Uterus (tissue), 4 donors: Measurements from ENCODE around the gene NOVA2. TPM values are rescaled to one million over a fixed set of nuclear protein-coding genes. Genes with fewer than 3 reads are reported as not detected.
A peak's percentile ranks its signal among the peaks of the same experiment; 100 is the strongest.

ENCODE experiments used
- DNase-seq, 2 donors: peaks; one replicate each; pipeline ENCODE4 v3.0.0-alpha.2; 2019 to 2020
- H3K27ac ChIP-seq, 2 donors: fragments of 200-600 bp; sonication (generic); 1 replicate in 1 of 2; 2 replicates in 1 of 2; pipeline ENCODE4 v1.5.1; 2016 to 2018
- H3K27me3 ChIP-seq, 2 donors: fragments of 200-600 bp; sonication (generic); one replicate each; pipeline ENCODE4 v1.5.1; 2018 to 2019; ENCODE audit warnings: control low read depth in 1 of 2
- H3K36me3 ChIP-seq, 2 donors: fragments of 200-600 bp; sonication (generic); one replicate each; pipeline ENCODE4 v1.5.1; 2019; ENCODE audit warnings: control low read depth in 1 of 2
- H3K4me1 ChIP-seq, 2 donors: fragments of 200-600 bp; sonication (generic); one replicate each; pipeline ENCODE4 v1.5.1; 2018 to 2019; ENCODE audit warnings: control low read depth in 1 of 2
- H3K4me3 ChIP-seq, 2 donors: fragments of 200-600 bp; sonication (generic); 1 replicate in 1 of 2; 2 replicates in 1 of 2; pipeline ENCODE4 v1.5.1; 2018 to 2019; ENCODE audit warnings: mild to moderate bottlenecking in 1 of 2
- H3K9me3 ChIP-seq, 2 donors: fragments of 200-600 bp; sonication (generic); one replicate each; pipeline ENCODE4 v1.5.1; 2019; ENCODE audit warnings: control low read depth in 1 of 2
- CTCF ChIP-seq, 4 experiments: fragments of 200-600 bp in 2 of 4; fragments of 450-650 bp in 2 of 4; sonication (generic) in 2 of 4; IDR thresholded peaks; one replicate each; pipeline ENCODE4 v1.5.1; 2016 to 2019; ENCODE audit warnings: antibody characterized with exemption in 4 of 4, mild to moderate bottlenecking in 2 of 4, moderate library complexity in 1 of 4
- POLR2A ChIP-seq, 2 donors: fragments of 450-650 bp; IDR thresholded peaks; one replicate each; pipeline ENCODE4 v1.6.1; 2016; ENCODE audit warnings: antibody characterized with exemption in 2 of 2, mild to moderate bottlenecking in 1 of 2, moderate library complexity in 1 of 2
- intact Hi-C: fragments of 100-400 bp; cut with DNase I; formaldehyde crosslinking; loops from one replicate; pipeline ENCODE4 v1.15.1; 2023; ENCODE audit warnings: low total_unique reads
- total RNA-seq, 4 donors: library from RNA; depleted of rRNA in 3 of 4; stranded (reverse); fragments of >200 nt in 3 of 4; gene quantifications; one replicate each; pipeline versions ENCODE4 v1.1.0 to v1.2.4, GENCODE V29; 2014 to 2023
- donor health status: DM: yes; HTN: yes; CAD: no.

The NOVA2 gene
- total RNA-seq, 4 donors from 2014 or later: 1.5 to 17.6 (median 2.4) TPM

- TF ChIP-seq POLR2A (IDR thresholded peaks at IDR 0.05) (no peak), CTCF (IDR thresholded peaks at IDR 0.05) (no peak)
- no peak for DNase-seq
- Histone ChIP-seq H3K9me3 (no peaks in the 10 kb centered on the region), H3K27me3 (peaks cover 0 to 3% of the 10 kb centered on the region in 2 donors), H3K4me3 (no peak overlapping the region), H3K36me3 (no peaks in the 10 kb centered on the region), H3K4me1 (no peaks in the 10 kb centered on the region), H3K27ac (no peak overlapping the region)
- intact Hi-C loops: no loop called here
Observed at GRCh38 chr19:45934551-45935230, 39.0 kb downstream of the NOVA2 start.

- intact Hi-C loops: no loop called here
- Histone ChIP-seq H3K36me3 (no peaks in the 10 kb centered on the region), H3K4me3 (no peak overlapping the region), H3K9me3 (no peaks in the 10 kb centered on the region), H3K27me3 (peaks cover 0 to 3% of the 10 kb centered on the region in 2 donors), H3K27ac (no peak overlapping the region), H3K4me1 (no peaks in the 10 kb centered on the region)
- TF ChIP-seq POLR2A (IDR thresholded peaks at IDR 0.05) (no peak), CTCF (IDR thresholded peaks at IDR 0.05) (no peak)
- no peak for DNase-seq
Observed at GRCh38 chr19:45933759-45934158, 39.9 kb downstream of the NOVA2 start.

- Histone ChIP-seq H3K4me1 (no peaks in the 10 kb centered on the region), H3K27me3 (peaks cover 0 to 3% of the 10 kb centered on the region in 2 donors), H3K36me3 (no peaks in the 10 kb centered on the region), H3K9me3 (no peaks in the 10 kb centered on the region), H3K27ac (no peak overlapping the region), H3K4me3 (no peak overlapping the region)
- no peak for TF ChIP-seq POLR2A (IDR thresholded peaks at IDR 0.05)
- TF ChIP-seq CTCF (IDR thresholded peaks at IDR 0.05): no peak
- DNase-seq: no peak
- intact Hi-C loops: no loop called here
Observed at GRCh38 chr19:45931055-45931454, 42.6 kb downstream of the NOVA2 start.

GRCh38 chr19:45929247-45929646, 44.4 kb downstream of the NOVA2 start:
- no peak for DNase-seq
- intact Hi-C loops: no loop called here
- Histone ChIP-seq H3K9me3 (no peaks in the 10 kb centered on the region), H3K4me3 (no peak overlapping the region), H3K4me1 (no peaks in the 10 kb centered on the region), H3K27ac (no peak overlapping the region), H3K36me3 (no peaks in the 10 kb centered on the region), H3K27me3 (no peaks in the 10 kb centered on the region)
- TF ChIP-seq CTCF (IDR thresholded peaks at IDR 0.05) (no peak), POLR2A (IDR thresholded peaks at IDR 0.05) (no peak)

GRCh38 chr19:45927565-45928261, 46.0 kb downstream of the NOVA2 start:
- no peak overlapping the region for H3K4me3 ChIP-seq
- TF ChIP-seq POLR2A (IDR thresholded peaks at IDR 0.05) (no peak), CTCF (IDR thresholded peaks at IDR 0.05) (peak in 2 of 4 experiments; percentile 19 to 35)
- intact Hi-C loops: no loop called here

More at GRCh38 chr19:45927565-45928261, 46.0 kb downstream of the NOVA2 start:
- Histone ChIP-seq H3K27me3 (no peaks in the 10 kb centered on the region), H3K4me1 (no peaks in the 10 kb centered on the region), H3K36me3 (no peaks in the 10 kb centered on the region), H3K27ac (no peak overlapping the region), H3K9me3 (no peaks in the 10 kb centered on the region)
- peak; percentile 89 to 93 for DNase-seq
